ENCODE measurements around the gene PGLYRP4. TPM values are rescaled to one million over a fixed set of nuclear protein-coding genes. Genes with fewer than 3 reads are reported as not detected.

Gene PGLYRP4
- total RNA-seq, 1 donor from 2014 or later: not detected

DNA sequence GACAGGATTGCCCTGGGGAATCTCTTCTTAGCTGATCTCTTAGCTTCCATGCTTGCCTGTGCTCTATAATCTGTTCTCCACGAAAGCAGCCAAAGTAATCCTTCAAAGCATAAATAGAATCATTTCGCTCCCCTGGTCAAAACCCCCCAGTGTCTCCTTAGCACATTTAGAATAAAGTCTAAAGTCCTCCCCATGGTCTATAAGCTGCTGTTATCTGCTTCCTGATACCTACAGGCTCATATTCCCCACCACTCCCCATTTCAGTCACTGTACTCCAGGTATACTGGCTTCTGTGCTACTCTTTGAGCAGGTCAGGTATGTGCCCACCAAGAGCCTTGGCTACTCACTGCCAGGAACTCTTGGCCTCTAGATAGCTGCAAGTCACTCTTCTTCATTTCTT, 23.9 kb upstream of the PGLYRP4 start:
- no peak for TF ChIP-seq CTCF (IDR thresholded peaks at IDR 0.05; ENCODE audit: insufficient read depth, low read length, severe bottlenecking)
- no peaks in the 10 kb centered on the region for H3K36me3 ChIP-seq (ENCODE audit: control insufficient read depth, insufficient read depth, low read length)
- no peak overlapping the region for H3K4me3 ChIP-seq (ENCODE audit: low read depth, low read length)
- DNase-seq (ENCODE audit: low read depth) (no peak), FAIRE-seq (no peak)
- H3K27me3 ChIP-seq (ENCODE audit: control insufficient read depth, insufficient read depth, low read length): no peaks in the 10 kb centered on the region

GRCh38 chr1:153371231-153371630, 22.6 kb upstream of the PGLYRP4 start:
- H3K36me3 ChIP-seq (ENCODE audit: control insufficient read depth, insufficient read depth, low read length): no peaks in the 10 kb centered on the region
- no peaks in the 10 kb centered on the region for H3K27me3 ChIP-seq (ENCODE audit: control insufficient read depth, insufficient read depth, low read length)
- no peak for FAIRE-seq
- TF ChIP-seq CTCF (IDR thresholded peaks at IDR 0.05; ENCODE audit: insufficient read depth, low read length, severe bottlenecking): no peak
- H3K4me3 ChIP-seq (ENCODE audit: low read depth, low read length): no peak overlapping the region
- peak; percentile 99 for DNase-seq (ENCODE audit: low read depth)

- FAIRE-seq (no peak), DNase-seq (ENCODE audit: low read depth) (no peak)
- H3K36me3 ChIP-seq (ENCODE audit: control insufficient read depth, insufficient read depth, low read length): no peaks in the 10 kb centered on the region
- no peak for TF ChIP-seq CTCF (IDR thresholded peaks at IDR 0.05; ENCODE audit: insufficient read depth, low read length, severe bottlenecking)
- no peak overlapping the region for H3K4me3 ChIP-seq (ENCODE audit: low read depth, low read length)
- H3K27me3 ChIP-seq (ENCODE audit: control insufficient read depth, insufficient read depth, low read length): no peaks in the 10 kb centered on the region
These were observed 21.5 kb upstream of the PGLYRP4 start for GRCh38 chr1:153370146-153370545.

- DNase-seq (ENCODE audit: low read depth): no peak
- no peak for FAIRE-seq
These were observed 19.9 kb upstream of the PGLYRP4 start for GRCh38 chr1:153368495-153368894.

GRCh38 chr1:153367090-153367489, 18.4 kb upstream of the PGLYRP4 start:
- FAIRE-seq (no peak), DNase-seq (ENCODE audit: low read depth) (no peak)
- Histone ChIP-seq H3K36me3 (ENCODE audit: control insufficient read depth, insufficient read depth, low read length) (no peaks in the 10 kb centered on the region), H3K4me3 (ENCODE audit: low read depth, low read length) (no peak overlapping the region), H3K27me3 (ENCODE audit: control insufficient read depth, insufficient read depth, low read length) (no peaks in the 10 kb centered on the region)
- no peak for TF ChIP-seq CTCF (IDR thresholded peaks at IDR 0.05; ENCODE audit: insufficient read depth, low read length, severe bottlenecking)

More at GRCh38 chr1:153368495-153368894, 19.9 kb upstream of the PGLYRP4 start:
- Histone ChIP-seq H3K36me3 (ENCODE audit: control insufficient read depth, insufficient read depth, low read length) (no peaks in the 10 kb centered on the region), H3K4me3 (ENCODE audit: low read depth, low read length) (no peak overlapping the region), H3K27me3 (ENCODE audit: control insufficient read depth, insufficient read depth, low read length) (no peaks in the 10 kb centered on the region)
- no peak for TF ChIP-seq CTCF (IDR thresholded peaks at IDR 0.05; ENCODE audit: insufficient read depth, low read length, severe bottlenecking)

GRCh38 chr1:153366261-153366660, 17.6 kb upstream of the PGLYRP4 start:
- Histone ChIP-seq H3K4me3 (ENCODE audit: low read depth, low read length) (no peak overlapping the region), H3K27me3 (ENCODE audit: control insufficient read depth, insufficient read depth, low read length) (no peaks in the 10 kb centered on the region), H3K36me3 (ENCODE audit: control insufficient read depth, insufficient read depth, low read length) (no peaks in the 10 kb centered on the region)
- no peak for FAIRE-seq
- TF ChIP-seq CTCF (IDR thresholded peaks at IDR 0.05; ENCODE audit: insufficient read depth, low read length, severe bottlenecking): no peak
- no peak for DNase-seq (ENCODE audit: low read depth)
